H7 (cell line): ENCODE data around the gene CDA. TPM values are rescaled to one million over a fixed set of nuclear protein-coding genes. Genes with fewer than 3 reads are reported as not detected.

Experiments
- DNase-seq: peaks from one replicate; pipeline ENCODE4 v3.0.0; 2012
- H3K27me3 ChIP-seq: 2 replicates; pipeline ENCODE4 v1.6.0; 2011; ENCODE audit warnings: mild to moderate bottlenecking, low read length; ENCODE audit not compliant: control insufficient read depth, insufficient read depth
- H3K36me3 ChIP-seq: replicated peaks from 2 replicates; pipeline ENCODE4 v1.5.1; 2011; ENCODE audit warnings: low read length; ENCODE audit not compliant: control insufficient read depth, insufficient read depth
- H3K4me3 ChIP-seq: 2 replicates; pipeline ENCODE4 v1.5.1; 2011; ENCODE audit warnings: low read depth, mild to moderate bottlenecking, control low read depth, low read length, moderate library complexity; ENCODE audit not compliant: insufficient read depth
- total RNA-seq: library from RNA; depleted of rRNA; stranded (reverse); fragments of >200 nt; shearing (Covaris generic); gene quantifications from 2 replicates; pipeline ENCODE4 v1.2.3, GENCODE V29; 2014; rRNA removed

The CDA gene
- 37.1 and 39.4 TPM in 2 replicates for total RNA-seq

DNA sequence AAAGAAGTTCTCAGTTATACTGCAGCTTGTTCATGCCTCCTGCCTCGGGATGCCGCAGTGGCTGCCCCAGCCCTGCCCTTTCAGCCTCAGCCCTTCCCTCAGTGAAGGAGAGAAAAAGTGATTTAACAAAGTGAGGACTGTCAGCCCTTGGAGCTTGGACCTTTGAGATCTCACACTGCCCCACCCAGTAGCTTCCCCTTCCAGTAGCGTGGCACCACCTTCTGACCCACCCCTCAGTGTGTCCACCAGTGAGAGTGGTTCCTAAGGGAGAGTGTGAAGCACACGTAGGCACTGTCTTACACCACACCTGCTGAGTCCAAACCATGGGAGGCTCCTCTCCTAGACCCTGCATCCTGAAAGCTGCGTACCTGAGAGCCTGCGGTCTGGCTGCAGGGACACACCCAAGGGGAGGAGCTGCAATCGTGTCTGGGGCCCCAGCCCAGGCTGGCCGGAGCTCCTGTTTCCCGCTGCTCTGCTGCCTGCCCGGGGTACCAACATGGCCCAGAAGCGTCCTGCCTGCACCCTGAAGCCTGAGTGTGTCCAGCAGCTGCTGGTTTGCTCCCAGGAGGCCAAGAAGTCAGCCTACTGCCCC is at the start of gene CDA:
Gene CDA (plus strand): TSS at position 464 of the 592 bp plus-strand sequence. CDS start 33 bp downstream, at position 497.
- peaks cover 3% of the 10 kb centered on the region; the same call in 1 of the 2 replicates for H3K27me3 ChIP-seq
- DNase-seq: peak; percentile 89
- no peaks in the 10 kb centered on the region for H3K36me3 ChIP-seq
- H3K4me3 ChIP-seq: peak within 1 kb of the TSS; percentile 52

DNA sequence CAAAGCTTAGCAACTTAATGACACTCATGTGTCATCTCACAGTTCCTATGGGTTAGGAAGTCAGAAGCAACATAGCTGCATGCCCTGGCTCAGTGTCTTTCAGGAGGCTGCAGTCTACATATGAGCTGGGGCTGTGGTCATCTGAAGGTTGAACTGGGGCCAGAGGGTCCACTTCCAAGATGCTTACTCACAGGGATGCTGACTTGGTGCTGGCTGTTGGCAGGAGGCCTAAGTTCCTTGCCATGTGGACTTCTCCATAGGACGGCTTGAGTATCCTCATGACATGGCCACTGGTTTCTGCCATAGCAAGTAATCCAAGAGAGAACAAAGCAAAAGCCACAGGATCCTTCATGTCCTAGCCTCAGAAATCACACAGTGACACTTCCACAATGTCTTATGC is 48.6 kb upstream of the CDA start:
- DNase-seq: no peak
- Histone ChIP-seq H3K4me3 (no peak overlapping the region), H3K36me3 (no peaks in the 10 kb centered on the region), H3K27me3 (peaks cover 9% of the 10 kb centered on the region; the same call in 1 of the 2 replicates)

GRCh38 chr1:20546637-20547036 is 42.3 kb upstream of the CDA start:
- Histone ChIP-seq H3K4me3 (no peak overlapping the region), H3K36me3 (no peaks in the 10 kb centered on the region), H3K27me3 (peaks cover 15% of the 10 kb centered on the region)
- DNase-seq: peak; percentile 57

DNA sequence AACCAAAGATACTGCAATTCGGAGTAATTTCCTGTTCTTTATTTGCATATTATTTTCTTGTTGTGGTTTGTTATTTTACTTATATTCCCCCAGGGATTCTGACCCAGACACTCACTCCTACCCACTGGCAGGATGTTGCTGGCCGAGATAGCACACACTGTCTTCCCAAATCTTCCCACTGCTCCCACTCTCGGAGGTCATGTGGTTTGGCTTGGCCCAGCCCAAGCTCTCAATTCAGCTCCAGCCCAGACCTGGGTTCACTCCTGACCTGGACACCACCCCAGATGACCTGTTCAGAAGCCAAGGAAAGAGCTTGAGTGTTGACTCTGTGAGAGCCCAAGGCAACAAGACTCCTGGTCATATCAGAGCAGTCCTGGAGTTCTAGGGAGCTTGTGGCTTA is 37.7 kb upstream of the CDA start:
- peaks cover 50% of the 10 kb centered on the region for H3K27me3 ChIP-seq
- no peak for DNase-seq
- H3K36me3 ChIP-seq: no peaks in the 10 kb centered on the region
- H3K4me3 ChIP-seq: no peak overlapping the region

GRCh38 chr1:20551945-20552727 is 36.8 kb upstream of the CDA start, which contains the start of gene FAM43B:
FAM43B (plus strand) TSS chr1:20552573; CDS start chr1:20552974, 401 bp downstream.
- Histone ChIP-seq H3K36me3 (no peaks in the 10 kb centered on the region), H3K27me3 (peaks cover 53% of the 10 kb centered on the region), H3K4me3 (peak within 1 kb of the TSS; percentile 60)
- peak; percentile 93 for DNase-seq

DNA sequence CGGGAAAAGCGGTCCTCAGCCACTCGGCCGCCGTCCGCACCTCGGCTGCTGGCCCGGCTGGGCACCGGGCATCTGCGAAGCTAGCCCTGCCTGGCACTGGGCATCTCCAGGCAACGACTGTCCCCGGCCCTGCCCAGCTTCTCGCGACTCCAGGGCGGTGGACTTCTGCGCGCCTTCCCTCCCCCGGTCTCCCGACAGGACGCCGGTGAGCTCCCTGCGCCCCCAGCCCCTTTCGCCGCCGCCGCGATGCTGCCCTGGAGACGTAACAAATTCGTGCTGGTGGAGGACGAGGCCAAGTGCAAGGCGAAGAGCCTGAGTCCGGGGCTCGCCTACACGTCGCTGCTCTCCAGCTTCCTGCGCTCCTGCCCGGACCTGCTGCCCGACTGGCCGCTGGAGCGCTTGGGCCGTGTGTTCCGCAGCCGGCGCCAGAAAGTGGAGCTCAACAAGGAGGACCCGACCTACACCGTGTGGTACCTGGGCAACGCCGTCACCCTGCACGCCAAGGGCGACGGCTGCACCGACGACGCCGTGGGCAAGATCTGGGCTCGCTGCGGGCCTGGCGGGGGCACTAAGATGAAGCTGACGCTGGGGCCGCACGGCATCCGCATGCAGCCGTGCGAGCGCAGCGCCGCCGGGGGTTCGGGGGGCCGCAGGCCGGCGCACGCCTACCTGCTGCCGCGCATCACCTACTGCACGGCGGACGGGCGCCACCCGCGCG is 36.0 kb upstream of the CDA start:
- Histone ChIP-seq H3K27me3 (peaks cover 55% of the 10 kb centered on the region), H3K36me3 (no peaks in the 10 kb centered on the region), H3K4me3 (peak overlapping the region; percentile 60)
- peak; percentile 81 for DNase-seq

GRCh38 chr1:20555025-20555757 is 33.7 kb upstream of the CDA start:
- H3K27me3 ChIP-seq: peaks cover 61% of the 10 kb centered on the region
- no peak overlapping the region for H3K4me3 ChIP-seq
- no peaks in the 10 kb centered on the region for H3K36me3 ChIP-seq
- peak; percentile 46 for DNase-seq

DNA sequence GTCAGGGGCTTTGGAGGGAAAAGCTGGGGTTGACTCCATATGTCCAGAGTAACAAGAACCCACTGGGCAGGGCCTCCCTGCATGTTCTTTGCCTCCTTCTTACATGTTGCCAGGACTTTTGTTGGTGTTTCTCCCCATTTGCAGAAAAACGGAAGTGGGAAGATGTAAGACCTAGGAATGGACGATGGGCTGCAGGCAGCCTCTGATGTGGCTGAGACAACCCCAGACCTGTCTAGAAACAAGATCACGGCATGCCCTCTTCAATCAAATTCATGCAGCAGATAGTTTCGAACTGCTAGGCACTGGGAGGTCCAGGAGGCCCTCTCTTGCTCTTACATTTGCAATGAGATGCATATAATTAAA is 33.2 kb upstream of the CDA start:
- H3K36me3 ChIP-seq: no peaks in the 10 kb centered on the region
- no peak for DNase-seq
- H3K27me3 ChIP-seq: peaks cover 64% of the 10 kb centered on the region
- H3K4me3 ChIP-seq: no peak overlapping the region

- H3K27me3 ChIP-seq: peaks cover 44% of the 10 kb centered on the region
- no peak overlapping the region for H3K4me3 ChIP-seq
These were observed 30.7 kb upstream of the CDA start for GRCh38 chr1:20558191-20558590.

GRCh38 chr1:20560966-20561365 is 27.9 kb upstream of the CDA start:
- Histone ChIP-seq H3K36me3 (no peaks in the 10 kb centered on the region), H3K27me3 (peaks cover 17% of the 10 kb centered on the region), H3K4me3 (no peak overlapping the region)
- DNase-seq: no peak

More at GRCh38 chr1:20558191-20558590, 30.7 kb upstream of the CDA start:
- no peaks in the 10 kb centered on the region for H3K36me3 ChIP-seq
- DNase-seq: no peak

DNA sequence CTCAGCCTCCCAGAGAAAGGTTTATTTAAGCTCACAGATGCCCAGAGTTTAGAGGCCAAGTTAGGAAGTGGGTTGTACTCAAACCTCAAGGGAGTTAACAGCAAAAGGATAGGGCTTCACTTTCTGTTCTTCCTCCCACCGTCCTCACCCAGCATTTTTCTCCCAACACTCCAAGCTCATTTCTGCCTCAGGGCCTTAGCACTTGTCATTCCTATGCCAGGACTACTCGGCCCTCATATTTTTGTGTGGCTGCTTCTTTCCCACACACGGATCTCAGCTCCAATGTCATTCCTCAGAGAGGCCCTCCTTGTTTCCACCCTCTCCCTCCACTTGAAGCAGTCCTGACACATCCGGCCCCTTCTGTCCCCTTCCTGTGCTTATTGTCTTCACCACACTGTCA is 23.7 kb upstream of the CDA start:
- H3K4me3 ChIP-seq: no peak overlapping the region
- H3K27me3 ChIP-seq: peaks cover 5% of the 10 kb centered on the region
- no peak for DNase-seq
- H3K36me3 ChIP-seq: no peaks in the 10 kb centered on the region

GRCh38 chr1:20569523-20570098 is 19.3 kb upstream of the CDA start:
- Histone ChIP-seq H3K4me3 (no peak overlapping the region), H3K36me3 (no peaks in the 10 kb centered on the region), H3K27me3 (no peaks in the 10 kb centered on the region; the same call in 1 of the 2 replicates)
- no peak for DNase-seq

GRCh38 chr1:20571427-20571826 is 17.5 kb upstream of the CDA start:
- Histone ChIP-seq H3K4me3 (no peak overlapping the region), H3K27me3 (no peaks in the 10 kb centered on the region; the same call in 1 of the 2 replicates), H3K36me3 (no peaks in the 10 kb centered on the region)
- no peak for DNase-seq

GRCh38 chr1:20573987-20574386 is 14.9 kb upstream of the CDA start:
- Histone ChIP-seq H3K27me3 (no peaks in the 10 kb centered on the region; the same call in 1 of the 2 replicates), H3K4me3 (no peak overlapping the region), H3K36me3 (no peaks in the 10 kb centered on the region)
- DNase-seq: no peak
